Smooth muscle cell (in vitro differentiated cells): Measurements from ENCODE around the gene PRTN3. TPM values are rescaled to one million over a fixed set of nuclear protein-coding genes. Genes with fewer than 3 reads are reported as not detected.

Experiments
- DNase-seq: peaks from one replicate; lab custom pipeline; 2025; ENCODE audit not compliant: unreplicated experiment; lab: John Stamatoyannopoulos, UW
- H2AFZ ChIP-seq: fragments of 200-600 bp; sonication (generic); 2 replicates; pipeline ENCODE4 v1.6.0; 2016; ENCODE audit warnings: antibody characterized with exemption, low read depth, mild to moderate bottlenecking
- H3F3A ChIP-seq: fragments of 200-600 bp; sonication (generic); 2 replicates; pipeline ENCODE4 v1.6.0; 2017; ENCODE audit warnings: antibody characterized with exemption, low read depth
- H3K27ac ChIP-seq: fragments of 200-600 bp; sonication (generic); 2 replicates; pipeline ENCODE4 v1.5.1; 2016; ENCODE audit warnings: low read depth, mild to moderate bottlenecking
- H3K27me3 ChIP-seq: fragments of 200-600 bp; sonication (generic); 2 replicates; pipeline ENCODE4 v1.6.1; 2016; ENCODE audit warnings: low read depth, mild to moderate bottlenecking
- H3K36me3 ChIP-seq: fragments of 200-600 bp; sonication (generic); 2 replicates; pipeline ENCODE4 v1.5.1; 2016; ENCODE audit warnings: low read depth
- H3K4me1 ChIP-seq: fragments of 200-600 bp; sonication (generic); 2 replicates; pipeline ENCODE4 v1.5.1; 2016; ENCODE audit warnings: low read depth
- H3K4me2 ChIP-seq: fragments of 200-600 bp; sonication (generic); 2 replicates; pipeline ENCODE4 v1.6.0; 2016; ENCODE audit warnings: mild to moderate bottlenecking
- H3K4me3 ChIP-seq: fragments of 200-600 bp; sonication (generic); 2 replicates; pipeline ENCODE4 v1.5.1; 2016; ENCODE audit warnings: mild to moderate bottlenecking
- H3K79me2 ChIP-seq: fragments of 200-600 bp; sonication (generic); 2 replicates; pipeline ENCODE4 v1.6.0; 2016; ENCODE audit warnings: low read depth, mild to moderate bottlenecking
- H3K9ac ChIP-seq: fragments of 200-600 bp; sonication (generic); 2 replicates; pipeline ENCODE4 v1.6.0; 2016; ENCODE audit warnings: low read depth
- H3K9me3 ChIP-seq: fragments of 200-600 bp; sonication (generic); replicated peaks from 2 replicates; pipeline ENCODE4 v1.5.1; 2016; ENCODE audit warnings: low read depth
- H4K20me1 ChIP-seq: fragments of 200-600 bp; sonication (generic); 2 replicates; pipeline ENCODE4 v1.6.0; 2016; ENCODE audit warnings: low read depth
- CTCF ChIP-seq: fragments of 200-600 bp; sonication (generic); IDR thresholded peaks from 2 replicates; pipeline ENCODE4 v1.5.1; 2017; ENCODE audit warnings: borderline replicate concordance, mild to moderate bottlenecking, antibody characterized with exemption; ENCODE audit not compliant: insufficient read depth, poor library complexity, severe bottlenecking
- WGBS: methylation state at CpG from one replicate; pipeline ENCODE4 v1.1.7; 2016; ENCODE audit warnings: low lambda C conversion rate; 5-methylcytosine and 5-hydroxymethylcytosine counted together
- polyA plus RNA-seq: library from polyadenylated mRNA; unstranded; fragments of >200 nt; fragmentation: Nextera tagmentation; extraction: Ambion mirVana; gene quantifications from 2 replicates; pipeline ENCODE4 v1.2.1, GENCODE V29; 2016
- total RNA-seq: library from RNA; depleted of rRNA; stranded (reverse); fragments of >200 nt; gene quantifications from 2 replicates; pipeline ENCODE4 v1.2.3, GENCODE V29; 2014

PRTN3 gene
- total and polyA plus RNA-seq, 2 experiments from 2014 or later = not detected

GRCh38 chr19:798415-799075, 42.3 kb upstream of the PRTN3 start:
- Histone ChIP-seq H3K79me2 (peaks cover 58% of the 10 kb centered on the region), H2AFZ (no peak overlapping the region), H3K9ac (peak overlapping the region; percentile 96), H3K9me3 (no peaks in the 10 kb centered on the region), H3F3A (peaks cover 14% of the 10 kb centered on the region), H3K4me2 (peak overlapping the region; percentile 91), H3K27me3 (no peaks in the 10 kb centered on the region), H3K27ac (peak overlapping the region; percentile 90), H3K4me3 (peak overlapping the region; percentile 100), H3K4me1 (peaks cover 34% of the 10 kb centered on the region), H3K36me3 (no peaks in the 10 kb centered on the region), H4K20me1 (peaks cover 57% of the 10 kb centered on the region)
- no peak for DNase-seq
- no peak for TF ChIP-seq CTCF
- WGBS = 1% methylated on average over 42 of the region's 44 CpGs

- WGBS = 17% methylated on average over 28 of the region's 28 CpGs
- H2AFZ ChIP-seq = no peak overlapping the region
- H3F3A ChIP-seq = peaks cover 14% of the 10 kb centered on the region
These were observed 41.5 kb upstream of the PRTN3 start for GRCh38 chr19:799076-799881.

GRCh38 chr19:800360-801029, 40.3 kb upstream of the PRTN3 start:
- Histone ChIP-seq H3K36me3 (no peaks in the 10 kb centered on the region), H3K4me1 (peaks cover 34% of the 10 kb centered on the region), H3K9ac (peak overlapping the region; percentile 18), H3K4me2 (peak overlapping the region; percentile 91), H3F3A (peaks cover 16% of the 10 kb centered on the region), H3K4me3 (peak overlapping the region; percentile 100), H2AFZ (no peak overlapping the region), H3K27me3 (no peaks in the 10 kb centered on the region), H3K79me2 (peaks cover 77% of the 10 kb centered on the region), H4K20me1 (peaks cover 77% of the 10 kb centered on the region), H3K9me3 (no peaks in the 10 kb centered on the region), H3K27ac (peak overlapping the region; percentile 90)
- no peak for TF ChIP-seq CTCF
- no peak for DNase-seq
- 50% methylated on average over 17 of the region's 17 CpGs for WGBS

More at GRCh38 chr19:799076-799881, 41.5 kb upstream of the PRTN3 start:
- H3K4me3 ChIP-seq = peak overlapping the region; percentile 100
- peaks cover 65% of the 10 kb centered on the region for H3K79me2 ChIP-seq
- no peaks in the 10 kb centered on the region for H3K27me3 ChIP-seq
- H3K4me2 ChIP-seq = peak overlapping the region; percentile 91
- no peak for DNase-seq
- H3K36me3 ChIP-seq = no peaks in the 10 kb centered on the region
- no peaks in the 10 kb centered on the region for H3K9me3 ChIP-seq
- peak; percentile 2 for TF ChIP-seq CTCF
- H3K27ac ChIP-seq = peak overlapping the region; percentile 90
- peaks cover 65% of the 10 kb centered on the region for H4K20me1 ChIP-seq
- H3K9ac ChIP-seq = peak overlapping the region; percentile 96
- peaks cover 34% of the 10 kb centered on the region for H3K4me1 ChIP-seq
